Calu3 (cell line): ENCODE results near the gene ARPC4. TPM values are rescaled to one million over a fixed set of nuclear protein-coding genes. Genes with fewer than 3 reads are reported as not detected.

Experiments used
- BruUV-seq: library from RNA; stranded (reverse); fragments of 400-500 nt; replicated peaks from 2 replicates; lab custom pipeline; 2021; lab: Mats Ljungman, UMichigan
- CTCF ChIA-PET: fragments of 300-600 bp; sonication (Branson Sonifier 250); formaldehyde crosslinking; loops from one replicate; lab custom pipeline; 2022; ENCODE audit warnings: antibody characterized with exemption; lab: Charles Lee
- DNase-seq: peaks from one replicate; pipeline ENCODE4 v3.0.0; 2022
- H3K27ac Mint-ChIP-seq: one replicate; pipeline ENCODE4 v1.8.0; 2022; ENCODE audit warnings: mixed read lengths; ENCODE audit not compliant: unreplicated experiment
- H3K27me3 Mint-ChIP-seq: one replicate; pipeline ENCODE4 v1.8.0; 2022; ENCODE audit warnings: mixed read lengths; ENCODE audit not compliant: unreplicated experiment
- H3K36me3 Mint-ChIP-seq: one replicate; pipeline ENCODE4 v1.8.0; 2022; ENCODE audit warnings: mild to moderate bottlenecking, moderate library complexity, mixed read lengths; ENCODE audit not compliant: insufficient read depth, unreplicated experiment
- H3K4me1 Mint-ChIP-seq: one replicate; pipeline ENCODE4 v1.8.0; 2022; ENCODE audit warnings: mild to moderate bottlenecking, low read depth, mixed read lengths; ENCODE audit not compliant: unreplicated experiment
- H3K4me3 Mint-ChIP-seq: one replicate; pipeline ENCODE4 v1.8.0; 2022; ENCODE audit warnings: mild to moderate bottlenecking, low read depth, moderate library complexity, mixed read lengths; ENCODE audit not compliant: unreplicated experiment
- H3K9me3 Mint-ChIP-seq: one replicate; pipeline ENCODE4 v1.8.0; 2022; ENCODE audit warnings: low read depth, mixed read lengths; ENCODE audit not compliant: unreplicated experiment
- intact Hi-C: fragments of 100-400 bp; cut with micrococcal nuclease; formaldehyde crosslinking; loops from one replicate; pipeline ENCODE4 v1.10.0; 2022; ENCODE audit not compliant: unreplicated experiment
- total RNA-seq: library from RNA; stranded (reverse); gene quantifications from 2 replicates; pipeline ENCODE4 v1.2.3, GENCODE V29; 2022
- TF ChIP-seq, protein P1 (sequence below): fragments of 200-600 bp; IDR thresholded peaks from one replicate; pipeline ENCODE4 v1.8.0; 2022; ENCODE audit warnings: antibody characterized with exemption; ENCODE audit not compliant: unreplicated experiment

Gene ARPC4
- total RNA-seq, 1 experiment from 2014 or later, result 141 TPM

GRCh38 chr3:9780910-9781309 lies 12.0 kb upstream of the ARPC4 start:
- Mint-ChIP-seq H3K36me3 (peaks cover 25% of the 10 kb centered on the region), H3K9me3 (no peaks in the 10 kb centered on the region), H3K4me1 (no peaks in the 10 kb centered on the region), H3K4me3 (no peak overlapping the region), H3K27me3 (no peaks in the 10 kb centered on the region), H3K27ac (no peak overlapping the region)
- TF ChIP-seq, protein P1, sequence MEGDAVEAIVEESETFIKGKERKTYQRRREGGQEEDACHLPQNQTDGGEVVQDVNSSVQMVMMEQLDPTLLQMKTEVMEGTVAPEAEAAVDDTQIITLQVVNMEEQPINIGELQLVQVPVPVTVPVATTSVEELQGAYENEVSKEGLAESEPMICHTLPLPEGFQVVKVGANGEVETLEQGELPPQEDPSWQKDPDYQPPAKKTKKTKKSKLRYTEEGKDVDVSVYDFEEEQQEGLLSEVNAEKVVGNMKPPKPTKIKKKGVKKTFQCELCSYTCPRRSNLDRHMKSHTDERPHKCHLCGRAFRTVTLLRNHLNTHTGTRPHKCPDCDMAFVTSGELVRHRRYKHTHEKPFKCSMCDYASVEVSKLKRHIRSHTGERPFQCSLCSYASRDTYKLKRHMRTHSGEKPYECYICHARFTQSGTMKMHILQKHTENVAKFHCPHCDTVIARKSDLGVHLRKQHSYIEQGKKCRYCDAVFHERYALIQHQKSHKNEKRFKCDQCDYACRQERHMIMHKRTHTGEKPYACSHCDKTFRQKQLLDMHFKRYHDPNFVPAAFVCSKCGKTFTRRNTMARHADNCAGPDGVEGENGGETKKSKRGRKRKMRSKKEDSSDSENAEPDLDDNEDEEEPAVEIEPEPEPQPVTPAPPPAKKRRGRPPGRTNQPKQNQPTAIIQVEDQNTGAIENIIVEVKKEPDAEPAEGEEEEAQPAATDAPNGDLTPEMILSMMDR, result no peak
- intact Hi-C loops, result no loop called here
- CTCF ChIA-PET, result no interaction called here
- no TSS peak for BruUV-seq
- no peak for DNase-seq

GRCh38 chr3:9781551-9781950 lies 11.3 kb upstream of the ARPC4 start:
- no peak overlapping the region for H3K4me3 Mint-ChIP-seq
- no peaks in the 10 kb centered on the region for H3K4me1 Mint-ChIP-seq
- TF ChIP-seq, protein P1, result no peak
- BruUV-seq, result no TSS peak
- intact Hi-C loops, result no loop called here
- peaks cover 30% of the 10 kb centered on the region for H3K36me3 Mint-ChIP-seq
- CTCF ChIA-PET, result no interaction called here
- no peak for DNase-seq
- H3K27ac Mint-ChIP-seq, result no peak overlapping the region
- no peaks in the 10 kb centered on the region for H3K9me3 Mint-ChIP-seq
- H3K27me3 Mint-ChIP-seq, result no peaks in the 10 kb centered on the region

DNA sequence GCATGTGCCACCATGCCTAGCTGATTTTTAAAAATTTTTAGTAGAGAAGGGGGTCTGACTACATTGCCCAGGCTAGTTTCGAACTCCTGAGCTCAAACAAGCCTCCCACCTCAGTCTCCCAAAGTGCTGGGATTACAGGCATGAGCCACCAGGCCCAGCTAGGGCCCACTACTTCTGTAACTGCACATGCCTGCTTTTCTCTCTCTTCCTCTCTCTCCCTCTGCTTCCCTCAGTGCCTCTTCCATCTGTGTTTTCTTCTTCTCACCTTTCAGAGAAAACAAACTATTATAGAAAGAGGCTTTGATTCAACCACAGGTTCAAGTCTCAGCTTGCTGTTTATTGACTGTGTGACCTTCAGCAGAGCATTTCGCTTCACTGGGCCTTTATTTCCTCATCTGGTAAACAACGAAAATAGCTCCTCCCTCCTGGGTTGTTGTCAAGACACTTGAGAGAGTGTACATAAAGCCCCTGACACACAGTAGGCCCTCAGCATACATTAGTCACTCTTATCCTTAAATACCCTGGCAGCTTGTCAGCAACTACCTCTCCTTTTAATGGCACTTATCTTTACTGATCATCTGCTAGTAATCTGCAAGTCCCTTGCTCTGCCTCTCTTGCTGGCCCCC lies 10.8 kb upstream of the ARPC4 start:
- H3K4me1 Mint-ChIP-seq, result no peaks in the 10 kb centered on the region
- no TSS peak for BruUV-seq
- peaks cover 30% of the 10 kb centered on the region for H3K36me3 Mint-ChIP-seq
- H3K27ac Mint-ChIP-seq, result no peak overlapping the region
- H3K9me3 Mint-ChIP-seq, result no peaks in the 10 kb centered on the region
- DNase-seq, result no peak
- intact Hi-C loops, result no loop called here
- TF ChIP-seq, protein P1, result no peak
- CTCF ChIA-PET, result interaction anchor here (1.0 kb wide), 1 partner anchor 14 kb away, joined by 4 read pairs; no protein-coding TSS in a partner anchor
- H3K4me3 Mint-ChIP-seq, result no peak overlapping the region
- no peaks in the 10 kb centered on the region for H3K27me3 Mint-ChIP-seq

GRCh38 chr3:9782770-9783169 lies 10.1 kb upstream of the ARPC4 start:
- CTCF ChIA-PET, result interaction anchor here (0.7 to 1.0 kb wide), 2 partner anchors 14 to 77 kb away, joined by 3 to 4 read pairs; no protein-coding TSS in a partner anchor
- TF ChIP-seq, protein P1, result no peak
- Mint-ChIP-seq H3K4me3 (no peak overlapping the region), H3K9me3 (no peaks in the 10 kb centered on the region), H3K27me3 (no peaks in the 10 kb centered on the region), H3K27ac (no peak overlapping the region), H3K36me3 (peaks cover 35% of the 10 kb centered on the region), H3K4me1 (no peaks in the 10 kb centered on the region)
- no peak for DNase-seq
- BruUV-seq, result no TSS peak
- intact Hi-C loops, result no loop called here
